ENCODE results near the gene VENTX.
A peak's percentile ranks its signal among the peaks of the same experiment; 100 is the strongest.
"Not testable (repeated sequence)": the region's sequence is repeated elsewhere in the genome, so short reads cannot be mapped to it uniquely, and the experiment has no call there.

The VENTX gene

GRCh38 chr10:133258818-133259601 lies 21.4 kb downstream of the VENTX start:
- DNase-seq, result no peak

GRCh38 chr10:133259602-133259989 lies 21.9 kb downstream of the VENTX start:
- DNase-seq, result no peak

- peak; percentile 75 for DNase-seq
Measured at GRCh38 chr10:133260895-133261725, 23.5 kb downstream of the VENTX start.

GRCh38 chr10:133261726-133262325 lies 24.2 kb downstream of the VENTX start:
- peak; percentile 84 for DNase-seq

GRCh38 chr10:133262696-133263095 lies 25.0 kb downstream of the VENTX start:
- no peak for DNase-seq

GRCh38 chr10:133263674-133264073 lies 26.0 kb downstream of the VENTX start:
- no peak for DNase-seq

GRCh38 chr10:133264461-133264860 lies 26.8 kb downstream of the VENTX start:
- no peak for DNase-seq

GRCh38 chr10:133265052-133265451 lies 27.4 kb downstream of the VENTX start:
- not testable (repeated sequence) for DNase-seq

- no peak for DNase-seq
Measured at GRCh38 chr10:133266056-133266795, 28.6 kb downstream of the VENTX start.

GRCh38 chr10:133267293-133267692 lies 29.6 kb downstream of the VENTX start:
- DNase-seq, result no peak

GRCh38 chr10:133267829-133268228 lies 30.2 kb downstream of the VENTX start:
- no peak for DNase-seq

GRCh38 chr10:133268532-133268931 lies 30.9 kb downstream of the VENTX start:
- no peak for DNase-seq

- DNase-seq, result no peak
Measured at GRCh38 chr10:133269367-133269766, 31.7 kb downstream of the VENTX start.

- DNase-seq, result no peak
Measured at GRCh38 chr10:133270204-133270603, 32.5 kb downstream of the VENTX start.

- DNase-seq, result no peak
Measured at GRCh38 chr10:133270773-133271297, 33.2 kb downstream of the VENTX start.

GRCh38 chr10:133271521-133272300 lies 34.1 kb downstream of the VENTX start:
- DNase-seq, result no peak

- DNase-seq, result no peak
Measured at GRCh38 chr10:133272301-133272963, 34.8 kb downstream of the VENTX start.

GRCh38 chr10:133272964-133273420 lies 35.3 kb downstream of the VENTX start:
- no peak for DNase-seq

GRCh38 chr10:133273534-133274143 lies 36.0 kb downstream of the VENTX start:
- no peak for DNase-seq

Measured in eye (tissue), 1 donor.